ENCODE data around the gene EXOC6B.

GRCh38 chr2:72813841-72814240 lies 12.0 kb downstream of the EXOC6B start:
- TF ChIP-seq CTCF (IDR thresholded peaks at IDR 0.05) (no peak), POLR2A (IDR thresholded peaks at IDR 0.05) (no peak)

Measured in body of pancreas (tissue), 4 donors.